ENCODE measurements around the gene PCID2.

The PCID2 gene

DNA sequence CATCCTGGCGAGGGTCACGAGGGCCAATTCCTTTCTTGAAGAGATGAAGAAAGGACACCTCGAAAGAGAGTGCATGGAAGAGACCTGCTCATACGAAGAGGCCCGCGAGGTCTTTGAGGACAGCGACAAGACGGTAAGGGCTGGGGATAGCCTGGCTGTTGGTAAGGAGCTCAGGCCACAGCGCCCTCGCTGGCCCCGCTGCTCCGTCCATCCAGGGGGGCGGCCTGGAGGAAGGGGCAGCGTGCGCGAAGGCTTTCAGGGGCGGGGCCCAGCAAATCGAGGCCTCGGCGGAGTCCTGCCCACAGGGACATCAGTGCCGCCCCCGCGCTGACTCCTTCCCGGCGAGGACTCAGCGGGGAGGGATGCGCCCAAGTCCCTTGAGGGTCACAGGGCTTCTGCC is 79.0 kb downstream of the PCID2 start:
- TF ChIP-seq, protein P1, sequence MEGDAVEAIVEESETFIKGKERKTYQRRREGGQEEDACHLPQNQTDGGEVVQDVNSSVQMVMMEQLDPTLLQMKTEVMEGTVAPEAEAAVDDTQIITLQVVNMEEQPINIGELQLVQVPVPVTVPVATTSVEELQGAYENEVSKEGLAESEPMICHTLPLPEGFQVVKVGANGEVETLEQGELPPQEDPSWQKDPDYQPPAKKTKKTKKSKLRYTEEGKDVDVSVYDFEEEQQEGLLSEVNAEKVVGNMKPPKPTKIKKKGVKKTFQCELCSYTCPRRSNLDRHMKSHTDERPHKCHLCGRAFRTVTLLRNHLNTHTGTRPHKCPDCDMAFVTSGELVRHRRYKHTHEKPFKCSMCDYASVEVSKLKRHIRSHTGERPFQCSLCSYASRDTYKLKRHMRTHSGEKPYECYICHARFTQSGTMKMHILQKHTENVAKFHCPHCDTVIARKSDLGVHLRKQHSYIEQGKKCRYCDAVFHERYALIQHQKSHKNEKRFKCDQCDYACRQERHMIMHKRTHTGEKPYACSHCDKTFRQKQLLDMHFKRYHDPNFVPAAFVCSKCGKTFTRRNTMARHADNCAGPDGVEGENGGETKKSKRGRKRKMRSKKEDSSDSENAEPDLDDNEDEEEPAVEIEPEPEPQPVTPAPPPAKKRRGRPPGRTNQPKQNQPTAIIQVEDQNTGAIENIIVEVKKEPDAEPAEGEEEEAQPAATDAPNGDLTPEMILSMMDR (IDR thresholded peaks at IDR 0.05; ENCODE audit: low read depth, low read length): no peak
- H3K4me3 ChIP-seq (ENCODE audit: low read depth, low read length): no peak overlapping the region
